IMR-90 (cell line): ENCODE measurements around the gene SRGAP3. TPM values are rescaled to one million over a fixed set of nuclear protein-coding genes. Genes with fewer than 3 reads are reported as not detected.

ENCODE experiments used
- ATAC-seq: fragments of 200-7000 bp; cut with Tn5 transposase; 2 replicates; pipeline ENCODE4 v1.9.1; 2020; ENCODE audit warnings: low read depth, mild to moderate bottlenecking, moderate library complexity
- BruUV-seq: library from RNA; stranded (reverse); fragments of 400-500 nt; replicated peaks from 2 replicates; lab custom pipeline; 2021; lab: Mats Ljungman, UMichigan
- CTCF ChIA-PET: fragments of 300-600 bp; formaldehyde crosslinking; extraction: SDS; loops from one replicate; lab custom pipeline; 2021; ENCODE audit warnings: antibody characterized with exemption; lab: Yijun Ruan, JAX
- POLR2A ChIA-PET: fragments of 300-600 bp; sonication (Branson Sonifier 250); formaldehyde crosslinking; loops from one replicate; lab custom pipeline; 2022; ENCODE audit warnings: antibody characterized with exemption; ENCODE audit not compliant: unreplicated experiment; lab: Charles Lee
- DNase-seq: peaks from one replicate; pipeline ENCODE4 v3.0.0; 2013
- H2AFZ ChIP-seq: replicated peaks from 2 replicates; pipeline ENCODE3; 2013; ENCODE audit warnings: low read length, mild to moderate bottlenecking; ENCODE audit not compliant: poor library complexity
- H2AK5ac ChIP-seq: 2 replicates; pipeline ENCODE4 v1.6.1; 2013; ENCODE audit warnings: low read depth, low read length, inconsistent platforms
- H2AK9ac ChIP-seq: replicated peaks from 2 replicates; pipeline ENCODE3; 2013; ENCODE audit warnings: mild to moderate bottlenecking, low read depth, low read length, moderate library complexity; ENCODE audit not compliant: poor library complexity
- H2BK120ac ChIP-seq: 2 replicates; pipeline ENCODE4 v1.6.1; 2013; ENCODE audit warnings: low read depth, low read length, inconsistent platforms
- H2BK15ac ChIP-seq: 3 replicates; pipeline ENCODE4 v1.6.1; 2013; ENCODE audit warnings: low read depth, low read length, inconsistent platforms
- H2BK20ac ChIP-seq: 2 replicates; pipeline ENCODE4 v1.6.1; 2013; ENCODE audit warnings: low read depth, mild to moderate bottlenecking, inconsistent platforms, low read length, moderate library complexity
- H2BK5ac ChIP-seq: 2 replicates; pipeline ENCODE4 v1.6.1; 2013; ENCODE audit warnings: mild to moderate bottlenecking, low read depth, low read length, inconsistent platforms; ENCODE audit not compliant: poor library complexity, severe bottlenecking
- H3K14ac ChIP-seq: replicated peaks from 2 replicates; pipeline ENCODE4 v1.6.1; 2013; ENCODE audit warnings: low read depth, low read length, inconsistent platforms
- H3K18ac ChIP-seq: 2 replicates; pipeline ENCODE4 v1.6.1; 2013; ENCODE audit warnings: low read depth, low read length, control low read depth
- H3K23ac ChIP-seq: 2 replicates; pipeline ENCODE4 v1.6.1; 2013; ENCODE audit warnings: low read depth, low read length, inconsistent platforms
- H3K27ac ChIP-seq: 2 replicates; pipeline ENCODE4 v1.5.1; 2013; ENCODE audit warnings: mild to moderate bottlenecking, control low read depth, low read length; ENCODE audit not compliant: insufficient read depth
- H3K27me3 ChIP-seq: 2 replicates; pipeline ENCODE4 v1.6.1; 2013; ENCODE audit warnings: low read length; ENCODE audit not compliant: control insufficient read depth, insufficient read depth
- H3K36me3 ChIP-seq: 2 replicates; pipeline ENCODE4 v1.6.1; 2013; ENCODE audit warnings: low read length, mixed read lengths; ENCODE audit not compliant: control insufficient read depth, insufficient read depth
- H3K4ac ChIP-seq: 2 replicates; pipeline ENCODE4 v1.6.1; 2013; ENCODE audit warnings: low read depth, low read length, inconsistent platforms
- H3K4me1 ChIP-seq: 2 replicates; pipeline ENCODE4 v1.6.1; 2013; ENCODE audit warnings: low read length, mixed read lengths; ENCODE audit not compliant: control insufficient read depth, insufficient read depth
- H3K4me2 ChIP-seq: 2 replicates; pipeline ENCODE4 v1.6.1; 2013; ENCODE audit warnings: low read depth, mild to moderate bottlenecking, control low read depth, low read length, moderate library complexity
- H3K4me3 ChIP-seq: 2 replicates; pipeline ENCODE4 v1.5.1; 2013; ENCODE audit warnings: low read depth, mild to moderate bottlenecking, control low read depth, low read length, moderate library complexity; ENCODE audit not compliant: insufficient read depth
- H3K56ac ChIP-seq: 2 replicates; pipeline ENCODE4 v1.6.1; 2013; ENCODE audit warnings: low read length, inconsistent platforms; ENCODE audit not compliant: insufficient read depth; ENCODE audit errors: extremely low read depth
- H3K79me1 ChIP-seq, 2 experiments: 2 replicates each; pipeline ENCODE4 v1.6.1; 2013; ENCODE audit warnings: low read length in 2 of 2, inconsistent platforms in 1 of 2, low read depth in 1 of 2
- H3K9ac ChIP-seq: 2 replicates; pipeline ENCODE4 v1.6.1; 2013; ENCODE audit warnings: low read depth, low read length, control low read depth
- H3K9me1 ChIP-seq: 2 replicates; pipeline ENCODE4 v1.6.1; 2013; ENCODE audit warnings: low read length, inconsistent platforms; ENCODE audit not compliant: insufficient read depth
- H3K9me3 ChIP-seq: 2 replicates; pipeline ENCODE4 v1.6.1; 2013; ENCODE audit warnings: low read length; ENCODE audit not compliant: control insufficient read depth, insufficient read depth
- H4K20me1 ChIP-seq: 2 replicates; pipeline ENCODE4 v1.6.1; 2013; ENCODE audit warnings: low read length, inconsistent platforms; ENCODE audit not compliant: insufficient read depth
- H4K5ac ChIP-seq: 2 replicates; pipeline ENCODE4 v1.6.1; 2013; ENCODE audit warnings: mild to moderate bottlenecking, low read depth, low read length, control low read depth
- H4K8ac ChIP-seq, 2 experiments: 2 replicates each; pipeline ENCODE4 v1.6.1; 2013; ENCODE audit warnings: low read depth in 2 of 2, low read length in 2 of 2, control low read depth in 1 of 2, inconsistent platforms in 1 of 2
- H4K91ac ChIP-seq: 2 replicates; pipeline ENCODE4 v1.6.1; 2013; ENCODE audit warnings: low read depth, low read length, inconsistent platforms; ENCODE audit not compliant: insufficient read depth
- CHD1 ChIP-seq: IDR thresholded peaks from 2 replicates; pipeline ENCODE4 v1.6.1; 2012; ENCODE audit warnings: low read depth, low read length, improper control_type of control experiment
- FOS ChIP-seq: fragments of 150-350 bp; IDR thresholded peaks from 2 replicates; pipeline ENCODE4 v1.6.1; 2016; ENCODE audit warnings: low read depth, low read length
- MAFK ChIP-seq: IDR thresholded peaks from 2 replicates; pipeline ENCODE4 v1.6.1; 2012; ENCODE audit warnings: low read depth, low read length, improper control_type of control experiment
- MAZ ChIP-seq: IDR thresholded peaks from 2 replicates; pipeline ENCODE4 v1.6.1; 2012; ENCODE audit warnings: low read depth, mild to moderate bottlenecking, low read length, improper control_type of control experiment, moderate library complexity, borderline replicate concordance
- MXI1 ChIP-seq: IDR thresholded peaks from 2 replicates; pipeline ENCODE4 v1.6.1; 2012; ENCODE audit warnings: low read depth, mild to moderate bottlenecking, low read length, moderate library complexity, borderline replicate concordance
- NFE2L2 ChIP-seq: fragments of 150-350 bp; IDR thresholded peaks from 2 replicates; pipeline ENCODE4 v1.6.1; 2016; ENCODE audit warnings: low read depth, mild to moderate bottlenecking, low read length
- POLR2A ChIP-seq: IDR thresholded peaks from 2 replicates; pipeline ENCODE4 v1.6.1; 2012; ENCODE audit warnings: mild to moderate bottlenecking, low read depth, low read length
- RAD21 ChIP-seq: IDR thresholded peaks from 2 replicates; pipeline ENCODE4 v1.6.1; 2012; ENCODE audit warnings: low read length, improper control_type of control experiment
- RCOR1 ChIP-seq: IDR thresholded peaks from 2 replicates; pipeline ENCODE4 v1.6.1; 2012; ENCODE audit warnings: mild to moderate bottlenecking, low read length, improper control_type of control experiment; ENCODE audit not compliant: insufficient replicate concordance
- RFX5 ChIP-seq: IDR thresholded peaks from 2 replicates; pipeline ENCODE4 v1.8.0; 2012; ENCODE audit warnings: low read depth, mild to moderate bottlenecking, low read length, moderate library complexity
- SMC3 ChIP-seq: fragments of 150-350 bp; IDR thresholded peaks from 2 replicates; pipeline ENCODE4 v1.6.1; 2016; ENCODE audit warnings: low read depth, mild to moderate bottlenecking, antibody characterized with exemption, low read length, moderate library complexity
- WGBS, 2 experiments: methylation state at CpG; one replicate each; pipeline versions ENCODE4 v1.1.5 to v1.1.7; 2013; ENCODE audit warnings: missing lambda C conversion rate in 2 of 2; ENCODE audit not compliant: insufficient read length in 1 of 2; ENCODE audit errors: extremely low coverage in 2 of 2; 5-methylcytosine and 5-hydroxymethylcytosine counted together
- dilution Hi-C: fragments of 300-500 bp; cut with HindIII; formaldehyde crosslinking; loops from one replicate; pipeline ENCODE4 v1.14.3; 2018; ENCODE audit warnings: low sequenced_read_pairs; ENCODE audit not compliant: unreplicated experiment
- in situ Hi-C: fragments of 300-500 bp; cut with MboI; formaldehyde crosslinking; loops from 3 replicates; pipeline ENCODE4 v1.14.3; 2019; ENCODE audit warnings: low sequenced_read_pairs, inconsistent platforms, mixed read lengths
- intact Hi-C: fragments of 100-400 bp; cut with micrococcal nuclease; formaldehyde crosslinking; loops from 2 replicates; pipeline ENCODE4 v1.10.0; 2022
- polyA plus RNA-seq, 3 experiments: library from polyadenylated mRNA; depleted of rRNA; stranded (reverse); fragments of >200 nt; gene quantifications; 2 replicates each; pipeline ENCODE4 v1.2.3, GENCODE V29; 2012; ENCODE audit warnings: low replicate concordance in 1 of 3
- total RNA-seq: library from RNA; depleted of rRNA; stranded (reverse); fragments of >200 nt; gene quantifications from 2 replicates; pipeline ENCODE4 v1.2.3, GENCODE V29; 2012
- TF ChIP-seq, protein P1 (sequence below): fragments of 150-350 bp; IDR thresholded peaks from 2 replicates; pipeline ENCODE4 v1.6.1; 2017; ENCODE audit warnings: mild to moderate bottlenecking, antibody characterized with exemption, low read length, low read depth
- TF ChIP-seq, protein P2 (sequence below): fragments of 150-350 bp; IDR thresholded peaks from 2 replicates; pipeline ENCODE4 v1.6.1; 2016; ENCODE audit warnings: low read depth, mild to moderate bottlenecking, low read length, moderate library complexity, borderline replicate concordance

Gene SRGAP3
- total and polyA plus RNA-seq, 2 of the 4 experiments (the other 2 are of a cell fraction): 0.68 to 1.4 TPM

DNA sequence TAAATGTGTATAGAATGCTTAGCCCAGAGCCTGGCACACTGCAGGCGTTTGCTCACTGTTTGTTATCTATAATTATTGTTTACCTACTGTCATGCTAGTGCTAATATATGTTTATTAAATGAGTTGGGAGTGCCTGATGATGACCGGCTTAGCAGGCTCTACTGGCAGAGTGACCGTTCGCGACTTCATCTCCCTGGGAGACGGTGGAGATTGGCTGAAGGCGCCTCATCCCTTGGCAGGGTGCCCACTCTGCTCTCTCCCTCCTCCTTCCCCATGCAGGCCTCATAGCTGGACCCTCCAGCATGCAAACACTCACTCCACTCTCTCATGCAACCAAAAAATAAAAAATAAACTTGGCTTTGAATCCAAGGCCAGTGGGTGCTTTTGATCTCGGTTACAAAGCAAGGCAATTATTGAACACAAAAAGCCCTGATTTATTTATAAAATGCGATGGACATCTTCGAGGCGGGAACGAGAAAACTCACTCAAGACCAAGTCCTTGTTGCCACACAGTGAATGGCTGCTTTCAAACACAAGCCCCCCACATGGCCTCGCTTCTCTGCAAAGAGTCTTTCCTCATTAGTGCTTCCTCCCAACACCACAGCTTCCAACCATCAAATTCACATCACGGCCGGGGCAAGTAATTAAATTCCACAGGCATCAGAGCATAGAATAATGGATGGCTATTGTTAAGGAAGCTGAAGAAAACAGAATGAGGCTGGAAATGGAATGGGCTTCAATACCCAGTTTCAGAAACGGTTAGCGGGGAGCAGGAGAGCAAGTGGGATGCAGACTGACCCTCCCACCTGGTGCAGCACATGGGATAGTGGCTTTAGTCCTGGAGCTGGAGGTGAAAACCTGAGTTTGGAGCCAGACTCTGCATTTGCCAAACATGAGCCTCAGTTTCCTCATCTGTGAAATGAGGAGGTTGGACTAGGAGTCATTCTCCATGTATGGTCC lies 150.4 kb downstream of the SRGAP3 start:
- Histone ChIP-seq H4K5ac (no peak overlapping the region), H2AFZ (no peak overlapping the region), H3K27me3 (peaks cover 19% of the 10 kb centered on the region), H2AK5ac (no peak overlapping the region), H2BK5ac (no peak overlapping the region), H2AK9ac (no peak overlapping the region), H3K36me3 (no peaks in the 10 kb centered on the region), H2BK15ac (no peak overlapping the region), H3K79me1 (no peaks in the 10 kb centered on the region), H3K4ac (no peak overlapping the region), H2BK20ac (no peak overlapping the region), H4K8ac (no peak overlapping the region), H3K23ac (no peak overlapping the region), H3K9ac (no peak overlapping the region), H3K4me3 (no peak overlapping the region), H3K56ac (no peak overlapping the region), H3K4me2 (no peak overlapping the region), H3K18ac (no peak overlapping the region), H4K91ac (no peak overlapping the region), H3K9me3 (no peaks in the 10 kb centered on the region), H4K20me1 (no peaks in the 10 kb centered on the region), H3K4me1 (no peaks in the 10 kb centered on the region), H3K9me1 (no peaks in the 10 kb centered on the region), H3K27ac (no peak overlapping the region), H2BK120ac (no peak overlapping the region), H3K14ac (no peak overlapping the region)
- no TSS peak for BruUV-seq
- ChIA-PET CTCF (no interaction called here), POLR2A (no interaction called here)
- DNase-seq: no peak
- no peak for TF ChIP-seq SMC3
- TF ChIP-seq RCOR1: no peak
- TF ChIP-seq RAD21: no peak
- no peak for TF ChIP-seq MAZ
- TF ChIP-seq, protein P1, sequence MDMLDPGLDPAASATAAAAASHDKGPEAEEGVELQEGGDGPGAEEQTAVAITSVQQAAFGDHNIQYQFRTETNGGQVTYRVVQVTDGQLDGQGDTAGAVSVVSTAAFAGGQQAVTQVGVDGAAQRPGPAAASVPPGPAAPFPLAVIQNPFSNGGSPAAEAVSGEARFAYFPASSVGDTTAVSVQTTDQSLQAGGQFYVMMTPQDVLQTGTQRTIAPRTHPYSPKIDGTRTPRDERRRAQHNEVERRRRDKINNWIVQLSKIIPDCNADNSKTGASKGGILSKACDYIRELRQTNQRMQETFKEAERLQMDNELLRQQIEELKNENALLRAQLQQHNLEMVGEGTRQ: no peak
- TF ChIP-seq MXI1: no peak
- TF ChIP-seq MAFK: no peak
- no peak for TF ChIP-seq CHD1
- TF ChIP-seq, protein P2, sequence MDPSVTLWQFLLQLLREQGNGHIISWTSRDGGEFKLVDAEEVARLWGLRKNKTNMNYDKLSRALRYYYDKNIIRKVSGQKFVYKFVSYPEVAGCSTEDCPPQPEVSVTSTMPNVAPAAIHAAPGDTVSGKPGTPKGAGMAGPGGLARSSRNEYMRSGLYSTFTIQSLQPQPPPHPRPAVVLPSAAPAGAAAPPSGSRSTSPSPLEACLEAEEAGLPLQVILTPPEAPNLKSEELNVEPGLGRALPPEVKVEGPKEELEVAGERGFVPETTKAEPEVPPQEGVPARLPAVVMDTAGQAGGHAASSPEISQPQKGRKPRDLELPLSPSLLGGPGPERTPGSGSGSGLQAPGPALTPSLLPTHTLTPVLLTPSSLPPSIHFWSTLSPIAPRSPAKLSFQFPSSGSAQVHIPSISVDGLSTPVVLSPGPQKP: no peak
- TF ChIP-seq FOS: no peak
- TF ChIP-seq RFX5: no peak
- TF ChIP-seq NFE2L2: no peak
- no peak for TF ChIP-seq POLR2A
- no peak for ATAC-seq
- 20% methylated on average over 4 of the region's 17 CpGs; no CpG with 5 or more reads in 1 of the 2 experiments for WGBS, 2 experiments
- dilution Hi-C loops (no loop called here), in situ Hi-C loops (no loop called here), intact Hi-C loops (no loop called here)
